Fibroblast of gingiva (primary cell): ENCODE results near the gene HSPB6.
A peak's percentile ranks its signal among the peaks of the same experiment; 100 is the strongest.
"Not testable (repeated sequence)": the region's sequence is repeated elsewhere in the genome, so short reads cannot be mapped to it uniquely, and the experiment has no call there.

Source experiments
- DNase-seq: peaks from one replicate; pipeline ENCODE4 v3.0.0-alpha.2; 2011; ENCODE audit warnings: low read depth

Gene HSPB6

DNA sequence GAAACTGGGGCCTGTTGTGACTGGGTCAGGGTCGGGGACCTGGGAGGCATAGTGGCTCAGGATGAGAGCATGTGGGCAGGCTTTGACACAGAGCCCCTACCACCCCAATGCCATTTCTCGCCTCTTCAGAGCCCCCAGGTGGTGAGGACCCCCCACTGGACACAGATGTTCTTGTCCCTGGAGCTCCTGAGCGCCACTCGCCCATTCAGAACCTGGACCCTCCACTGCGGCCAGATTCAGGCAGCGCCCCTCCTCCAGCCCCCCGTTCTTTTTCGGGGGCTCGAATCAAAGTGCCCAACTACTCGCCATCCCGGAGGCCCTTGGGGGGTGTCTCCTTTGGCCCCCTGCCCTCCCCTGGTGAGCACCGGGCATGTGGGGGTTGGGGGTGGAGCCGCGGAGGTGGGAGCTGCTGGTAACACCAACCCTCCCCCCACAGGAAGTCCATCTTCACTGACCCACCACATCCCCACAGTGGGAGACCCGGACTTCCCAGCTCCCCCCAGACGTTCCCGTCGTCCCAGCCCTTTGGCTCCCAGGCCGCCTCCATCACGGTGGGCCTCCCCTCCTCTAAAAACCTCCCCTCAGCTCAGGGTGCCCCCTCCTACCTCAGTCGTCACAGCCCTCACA lies 24.9 kb downstream of the HSPB6 start:
- no peak for DNase-seq

DNA sequence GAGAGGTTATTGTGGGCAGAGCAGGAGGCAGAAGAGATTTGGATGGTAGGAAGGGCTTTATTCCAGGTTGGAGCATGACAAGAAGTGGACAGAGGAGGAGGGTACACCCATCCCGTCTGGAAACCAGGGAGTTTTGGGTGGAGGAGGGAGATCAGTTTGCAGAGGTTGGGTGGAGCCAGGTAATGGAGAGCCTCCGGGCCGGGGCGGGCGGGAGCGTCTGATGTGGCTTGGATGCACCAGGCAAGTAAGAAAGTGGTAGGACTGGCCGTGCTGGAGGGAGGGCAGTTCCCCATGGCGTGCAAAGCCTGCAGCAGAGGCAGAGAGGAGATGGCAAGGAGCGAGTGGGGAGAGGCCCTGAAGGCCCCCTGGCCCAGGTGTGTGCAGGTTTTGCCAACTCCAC lies 25.5 kb downstream of the HSPB6 start:
- no peak for DNase-seq

DNA sequence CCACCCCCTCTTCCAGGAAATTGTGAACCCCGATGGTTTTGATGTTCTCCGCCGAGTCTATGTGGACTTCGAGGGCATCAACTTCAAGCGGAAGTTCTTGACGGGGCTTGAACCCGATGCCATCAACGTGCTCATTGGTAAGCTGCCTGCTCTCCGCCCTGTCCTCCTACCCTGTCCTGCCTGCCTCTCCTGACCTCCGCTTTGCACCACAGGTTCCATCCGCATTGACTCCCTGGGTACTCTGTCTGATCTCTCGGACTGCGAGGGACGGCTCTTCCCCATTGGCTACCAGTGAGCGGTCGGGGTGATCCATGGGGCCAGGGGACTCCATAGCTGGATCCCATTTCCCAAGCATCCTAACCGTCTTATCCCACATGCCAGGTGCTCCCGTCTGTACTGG lies 26.5 kb downstream of the HSPB6 start:
- no peak for DNase-seq

DNA sequence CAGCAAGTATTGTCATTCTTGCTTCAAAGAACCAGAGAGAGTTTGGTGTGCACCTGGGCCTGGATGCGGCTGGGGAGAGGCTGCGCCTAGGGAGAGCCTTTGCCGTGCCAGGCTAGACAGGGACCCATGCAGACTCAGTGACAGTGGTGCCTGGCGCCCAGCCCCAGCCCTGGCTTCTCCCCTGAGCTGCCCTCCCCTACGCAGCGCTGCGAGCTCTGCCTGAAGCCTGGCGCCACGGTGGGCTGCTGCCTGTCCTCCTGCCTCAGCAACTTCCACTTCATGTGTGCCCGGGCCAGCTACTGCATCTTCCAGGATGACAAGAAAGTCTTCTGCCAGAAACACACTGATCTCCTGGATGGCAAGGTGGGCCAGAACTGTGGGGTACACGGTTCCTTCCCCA lies 27.1 kb downstream of the HSPB6 start:
- DNase-seq: no peak

DNA sequence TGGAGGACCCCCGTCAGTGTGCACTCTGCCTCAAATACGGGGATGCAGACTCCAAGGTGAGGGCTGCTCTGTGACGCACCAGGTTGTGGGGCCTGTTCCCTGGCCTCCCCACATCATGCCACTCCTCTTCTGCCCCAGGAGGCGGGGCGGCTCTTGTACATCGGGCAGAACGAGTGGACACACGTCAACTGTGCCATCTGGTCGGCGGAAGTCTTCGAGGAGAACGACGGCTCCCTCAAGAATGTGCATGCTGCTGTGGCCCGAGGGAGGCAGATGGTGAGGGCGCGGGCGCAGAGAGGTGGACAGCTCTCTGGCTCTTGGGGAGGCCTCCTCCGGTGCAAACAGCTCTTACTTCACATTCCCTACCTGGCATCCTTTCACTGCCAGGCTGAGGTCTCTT lies 27.8 kb downstream of the HSPB6 start:
- DNase-seq: no peak

DNA sequence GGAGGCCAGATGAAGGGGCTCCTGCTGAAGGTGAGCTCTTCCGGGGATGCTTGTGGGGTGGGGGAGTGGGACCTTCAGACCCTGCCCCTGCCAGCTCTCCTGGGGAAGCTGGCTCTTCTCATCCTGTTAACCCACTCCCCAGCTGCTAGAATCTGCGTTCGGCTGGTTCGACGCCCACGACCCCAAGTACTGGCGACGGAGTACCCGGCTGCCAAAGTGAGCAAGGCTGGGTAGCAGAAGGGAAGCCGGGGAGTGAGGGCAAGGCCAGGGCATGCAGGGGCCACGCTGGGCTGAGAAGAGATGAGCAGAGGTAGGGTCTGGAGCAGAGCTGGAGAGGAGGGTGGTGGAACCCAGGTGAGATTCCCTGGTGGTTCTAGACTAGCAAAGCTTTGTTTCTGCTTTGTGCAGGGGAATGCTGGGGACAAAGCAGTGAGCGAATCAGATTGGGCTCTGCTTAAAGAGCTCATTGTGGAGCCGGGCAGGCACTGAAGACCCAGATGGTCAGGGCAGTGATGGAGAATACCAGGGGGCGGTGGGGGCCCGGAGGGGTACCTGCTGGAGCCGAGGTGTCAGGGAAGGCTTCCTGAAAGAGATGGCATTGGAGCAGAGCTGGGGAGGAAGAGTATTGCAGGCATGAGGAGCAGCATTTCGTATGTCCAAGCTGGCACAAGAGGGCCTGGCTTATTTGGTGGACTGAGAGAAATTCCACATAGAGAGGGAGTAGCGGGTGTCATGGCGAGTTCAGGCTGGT lies 28.7 kb downstream of the HSPB6 start:
- no peak for DNase-seq

DNA sequence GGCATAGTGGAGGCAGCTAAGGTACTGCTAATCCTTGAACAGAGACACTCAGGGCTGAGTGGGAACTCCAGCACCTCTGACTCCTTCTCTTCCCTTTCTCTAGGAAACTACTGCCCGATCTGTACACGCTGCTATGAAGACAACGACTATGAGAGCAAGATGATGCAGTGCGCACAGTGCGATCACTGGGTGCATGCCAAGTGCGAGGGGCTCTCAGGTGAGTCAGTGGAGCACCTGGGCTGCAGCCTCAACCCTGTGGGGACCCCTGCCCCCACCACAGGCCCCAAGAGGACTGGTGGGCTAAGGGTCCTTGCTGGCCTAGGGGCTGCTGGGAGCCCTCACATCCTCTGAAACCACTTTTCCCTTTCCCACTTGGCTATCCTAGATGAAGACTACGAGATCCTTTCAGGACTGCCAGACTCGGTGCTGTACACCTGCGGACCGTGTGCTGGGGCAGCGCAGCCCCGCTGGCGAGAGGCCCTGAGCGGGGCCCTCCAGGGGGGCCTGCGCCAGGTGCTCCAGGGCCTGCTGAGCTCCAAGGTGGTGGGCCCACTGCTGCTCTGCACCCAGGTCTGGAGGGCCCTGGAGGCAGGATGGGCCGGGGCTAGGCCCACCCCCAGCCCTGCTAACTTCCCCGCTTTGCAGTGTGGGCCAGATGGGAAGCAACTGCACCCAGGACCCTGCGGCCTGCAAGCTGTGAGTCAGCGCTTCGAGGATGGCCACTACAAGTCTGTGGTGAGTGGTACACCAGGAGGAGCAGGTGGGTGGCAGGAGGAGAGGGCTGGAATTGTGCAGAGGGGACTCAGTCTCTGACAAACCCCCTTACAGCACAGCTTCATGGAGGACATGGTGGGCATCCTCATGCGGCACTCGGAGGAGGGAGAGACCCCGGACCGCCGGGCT lies 29.5 kb downstream of the HSPB6 start:
- no peak for DNase-seq

DNA sequence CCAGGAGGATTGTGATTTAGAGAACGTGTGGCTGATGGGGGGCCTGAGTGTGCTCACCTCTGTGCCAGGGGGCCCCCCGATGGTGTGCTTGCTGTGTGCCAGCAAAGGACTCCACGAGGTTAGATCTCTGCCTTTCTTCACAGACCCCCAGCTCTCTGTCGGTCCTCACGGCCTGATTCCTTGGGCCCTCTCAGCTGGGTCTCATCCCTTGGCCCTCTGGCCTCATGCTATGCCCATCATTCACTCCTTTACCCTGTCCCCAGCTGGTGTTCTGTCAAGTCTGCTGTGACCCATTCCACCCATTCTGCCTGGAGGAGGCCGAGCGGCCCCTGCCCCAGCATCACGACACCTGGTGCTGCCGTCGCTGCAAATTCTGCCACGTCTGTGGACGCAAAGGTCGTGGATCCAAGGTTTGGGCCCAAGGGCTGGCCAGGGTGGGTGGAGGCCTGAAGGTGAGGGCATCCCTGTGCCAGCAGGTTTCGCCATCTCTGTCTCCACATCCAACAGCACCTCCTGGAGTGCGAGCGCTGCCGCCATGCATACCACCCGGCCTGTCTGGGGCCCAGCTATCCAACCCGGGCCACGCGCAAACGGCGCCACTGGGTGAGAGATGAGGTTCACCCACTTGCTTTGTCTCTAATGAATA lies 31.5 kb downstream of the HSPB6 start:
- no peak for DNase-seq

DNA sequence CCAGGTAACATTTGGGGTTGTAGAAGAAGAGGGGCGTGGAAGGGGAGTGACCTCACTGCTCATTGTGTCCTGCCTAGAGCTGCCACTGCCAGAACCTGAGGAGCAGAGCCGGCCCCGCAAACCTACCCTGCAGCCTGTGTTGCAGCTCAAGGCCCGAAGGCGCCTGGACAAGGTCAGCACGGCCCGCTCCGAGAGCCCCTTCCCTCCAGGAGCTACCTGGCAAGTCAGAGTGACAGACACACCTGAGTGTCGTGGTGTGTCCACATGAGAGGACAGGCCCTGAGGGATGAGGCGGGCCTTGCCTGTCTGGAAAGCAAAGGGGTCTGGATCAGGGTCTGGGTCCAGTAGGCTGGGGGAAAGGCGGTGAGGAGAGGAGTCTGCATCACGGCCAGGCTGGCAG lies 32.3 kb downstream of the HSPB6 start:
- DNase-seq: no peak

DNA sequence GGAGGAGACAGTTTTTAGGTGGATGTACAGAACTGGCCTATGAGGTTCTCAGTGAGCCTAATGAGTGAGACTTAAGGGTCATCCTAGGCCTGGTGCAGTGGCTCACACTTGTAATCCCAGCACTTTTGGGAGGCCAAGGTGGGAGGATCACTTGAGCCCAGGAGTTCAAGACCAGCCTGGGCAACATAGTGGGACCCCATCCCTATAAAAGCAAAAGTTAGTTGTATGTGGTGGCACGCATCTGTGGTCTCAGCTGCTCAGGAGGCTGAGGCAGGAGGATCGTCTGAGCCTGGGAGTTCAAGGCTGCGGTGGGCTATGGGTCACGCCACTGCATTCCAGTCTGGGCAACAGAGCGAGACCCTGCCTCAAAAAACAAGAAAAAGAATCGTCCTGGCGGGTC lies 32.7 kb downstream of the HSPB6 start:
- DNase-seq: not testable (repeated sequence)

DNA sequence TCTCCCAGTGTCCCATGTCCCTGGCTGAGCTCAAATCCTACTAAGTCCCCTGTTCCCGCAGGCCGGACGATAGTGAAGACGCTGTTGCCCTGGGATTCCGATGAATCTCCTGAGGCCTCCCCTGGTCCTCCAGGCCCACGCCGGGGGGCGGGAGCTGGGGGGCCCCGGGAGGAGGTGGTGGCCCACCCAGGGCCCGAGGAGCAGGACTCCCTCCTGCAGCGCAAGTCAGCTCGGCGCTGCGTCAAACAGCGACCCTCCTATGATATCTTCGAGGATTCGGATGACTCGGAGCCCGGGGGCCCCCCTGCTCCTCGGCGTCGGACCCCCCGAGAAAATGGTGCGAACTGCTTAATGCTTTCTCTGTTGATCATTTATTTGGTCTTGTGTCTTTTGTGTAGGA lies 33.2 kb downstream of the HSPB6 start:
- DNase-seq: no peak

DNA sequence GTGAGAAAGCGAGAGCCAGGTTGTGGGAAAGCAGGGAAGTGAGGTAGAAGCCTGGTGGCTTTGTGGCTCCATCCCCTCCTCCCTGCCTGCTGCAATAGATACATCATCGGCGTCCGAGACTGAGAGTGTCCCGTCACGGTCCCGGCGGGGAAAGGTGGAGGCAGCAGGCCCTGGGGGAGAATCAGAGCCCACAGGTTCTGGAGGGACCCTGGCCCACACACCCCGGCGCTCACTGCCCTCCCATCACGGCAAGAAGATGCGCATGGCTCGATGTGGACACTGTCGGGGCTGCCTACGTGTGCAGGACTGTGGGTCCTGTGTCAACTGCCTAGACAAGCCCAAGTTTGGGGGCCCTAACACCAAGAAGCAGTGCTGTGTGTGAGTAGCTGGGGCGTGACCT lies 33.9 kb downstream of the HSPB6 start:
- no peak for DNase-seq

DNA sequence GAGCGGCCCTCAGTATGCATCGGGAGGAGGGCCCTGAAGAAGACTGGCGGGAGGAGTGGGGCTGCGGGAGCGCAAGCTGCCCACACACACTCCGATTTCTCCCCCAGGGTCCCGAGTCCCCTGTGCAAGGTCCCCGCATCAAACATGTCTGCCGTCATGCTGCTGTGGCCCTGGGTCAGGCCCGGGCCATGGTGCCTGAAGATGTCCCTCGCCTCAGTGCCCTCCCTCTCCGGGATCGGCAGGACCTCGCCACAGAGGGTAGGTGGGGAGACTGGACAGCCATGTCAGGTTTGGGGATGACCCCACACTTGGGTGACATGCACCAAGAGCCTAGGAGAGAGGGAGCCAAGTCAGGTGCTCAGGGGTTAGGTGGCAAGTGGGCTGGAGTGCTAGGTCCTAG lies 34.4 kb downstream of the HSPB6 start:
- DNase-seq: no peak

DNA sequence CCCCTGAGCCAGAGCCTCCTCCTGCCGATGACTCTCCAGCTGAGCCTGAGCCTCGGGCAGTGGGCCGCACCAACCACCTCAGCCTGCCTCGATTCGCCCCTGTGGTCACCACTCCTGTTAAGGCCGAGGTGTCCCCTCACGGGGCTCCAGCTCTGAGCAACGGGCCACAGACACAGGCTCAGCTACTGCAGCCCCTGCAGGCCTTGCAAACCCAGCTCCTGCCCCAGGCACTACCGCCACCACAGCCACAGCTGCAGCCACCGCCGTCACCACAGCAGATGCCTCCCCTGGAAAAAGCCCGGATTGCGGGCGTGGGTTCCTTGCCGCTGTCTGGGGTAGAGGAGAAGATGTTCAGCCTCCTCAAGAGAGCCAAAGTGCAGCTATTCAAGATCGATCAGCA lies 35.5 kb downstream of the HSPB6 start:
- DNase-seq: no peak

DNA sequence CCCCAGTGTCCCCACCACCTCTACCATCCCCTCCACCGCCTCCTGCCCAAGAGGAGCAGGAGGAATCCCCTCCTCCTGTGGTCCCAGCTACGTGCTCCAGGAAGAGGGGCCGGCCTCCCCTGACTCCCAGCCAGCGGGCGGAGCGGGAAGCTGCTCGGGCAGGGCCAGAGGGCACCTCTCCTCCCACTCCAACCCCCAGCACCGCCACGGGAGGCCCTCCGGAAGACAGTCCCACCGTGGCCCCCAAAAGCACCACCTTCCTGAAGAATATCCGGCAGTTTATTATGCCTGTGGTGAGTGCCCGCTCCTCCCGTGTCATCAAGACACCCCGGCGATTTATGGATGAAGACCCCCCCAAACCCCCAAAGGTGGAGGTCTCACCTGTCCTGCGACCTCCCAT lies 36.2 kb downstream of the HSPB6 start:
- DNase-seq: no peak

DNA sequence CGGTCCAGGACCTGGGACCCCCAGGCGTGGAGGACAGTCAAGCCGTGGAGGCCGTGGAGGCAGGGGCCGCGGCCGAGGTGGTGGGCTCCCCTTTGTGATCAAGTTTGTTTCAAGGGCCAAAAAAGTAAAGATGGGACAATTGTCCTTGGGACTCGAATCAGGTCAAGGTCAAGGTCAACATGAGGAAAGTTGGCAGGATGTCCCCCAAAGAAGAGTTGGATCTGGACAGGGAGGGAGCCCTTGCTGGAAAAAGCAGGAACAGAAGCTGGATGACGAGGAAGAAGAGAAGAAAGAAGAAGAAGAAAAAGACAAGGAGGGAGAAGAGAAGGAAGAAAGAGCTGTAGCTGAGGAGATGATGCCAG lies 36.7 kb downstream of the HSPB6 start:
- no peak for DNase-seq

DNA sequence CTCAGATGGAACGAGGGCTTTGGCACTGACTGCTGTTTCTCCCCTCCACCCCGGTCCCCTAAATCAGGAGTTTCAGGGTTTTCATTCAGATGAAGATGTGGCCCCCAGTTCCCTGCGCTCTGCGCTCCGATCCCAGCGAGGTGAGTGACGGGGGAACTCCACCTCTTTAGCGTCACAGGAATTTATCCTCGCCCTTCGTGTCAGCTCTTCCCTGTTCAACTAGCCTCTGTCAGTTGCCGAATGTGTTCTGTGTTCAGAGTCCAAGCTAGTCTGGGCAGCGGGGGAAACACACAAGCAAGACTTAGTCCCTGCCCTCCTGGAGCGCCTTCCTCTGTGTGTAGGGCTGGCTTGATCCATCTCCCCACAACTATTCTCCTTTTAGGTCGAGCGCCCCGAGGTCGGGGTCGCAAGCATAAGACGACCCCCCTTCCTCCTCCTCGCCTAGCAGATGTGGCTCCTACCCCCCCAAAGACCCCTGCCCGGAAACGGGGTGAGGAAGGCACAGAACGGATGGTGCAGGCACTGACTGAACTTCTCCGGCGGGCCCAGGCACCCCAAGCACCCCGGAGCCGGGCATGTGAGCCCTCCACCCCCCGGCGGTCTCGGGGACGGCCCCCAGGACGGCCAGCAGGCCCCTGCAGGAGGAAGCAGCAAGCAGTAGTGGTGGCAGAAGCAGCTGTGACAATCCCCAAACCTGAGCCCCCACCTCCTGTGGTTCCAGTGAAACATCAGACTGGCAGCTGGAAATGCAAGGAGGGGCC lies 37.2 kb downstream of the HSPB6 start:
- DNase-seq: no peak

DNA sequence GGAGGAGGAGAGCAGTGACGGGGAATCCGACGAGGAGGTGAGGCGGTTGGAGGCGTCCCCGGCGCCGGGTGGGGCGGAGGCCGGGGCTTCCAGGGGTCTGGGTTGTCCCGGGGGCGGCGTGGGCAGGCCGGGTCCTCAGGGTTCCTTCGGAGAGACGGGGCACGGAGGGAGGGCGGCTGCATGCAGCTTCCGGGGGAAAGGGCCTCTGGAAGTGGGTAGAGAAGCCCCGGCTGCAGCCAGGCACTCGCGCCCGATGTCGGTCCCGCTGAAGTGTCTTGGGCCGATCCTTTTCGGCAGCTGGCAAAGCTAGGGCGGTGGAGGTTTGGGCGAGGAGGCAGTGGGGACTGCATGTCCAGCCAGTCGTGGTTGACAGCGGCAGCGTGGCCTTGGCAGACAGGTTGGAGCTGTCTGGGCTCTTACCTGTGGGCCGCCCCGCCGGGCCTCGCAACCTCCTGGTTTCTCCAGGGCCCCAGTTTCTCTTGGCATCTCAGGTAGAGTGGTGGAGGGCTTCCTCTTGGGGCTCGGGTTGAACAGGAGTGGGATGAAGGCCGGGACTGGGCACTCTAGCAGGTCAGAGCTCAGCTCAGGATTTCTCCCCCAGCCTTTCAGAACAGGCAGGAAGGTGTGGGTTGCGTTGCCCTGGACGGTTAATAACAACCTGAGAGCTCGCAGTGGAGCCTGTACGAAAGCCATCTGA lies 38.3 kb downstream of the HSPB6 start:
- DNase-seq: no peak

DNA sequence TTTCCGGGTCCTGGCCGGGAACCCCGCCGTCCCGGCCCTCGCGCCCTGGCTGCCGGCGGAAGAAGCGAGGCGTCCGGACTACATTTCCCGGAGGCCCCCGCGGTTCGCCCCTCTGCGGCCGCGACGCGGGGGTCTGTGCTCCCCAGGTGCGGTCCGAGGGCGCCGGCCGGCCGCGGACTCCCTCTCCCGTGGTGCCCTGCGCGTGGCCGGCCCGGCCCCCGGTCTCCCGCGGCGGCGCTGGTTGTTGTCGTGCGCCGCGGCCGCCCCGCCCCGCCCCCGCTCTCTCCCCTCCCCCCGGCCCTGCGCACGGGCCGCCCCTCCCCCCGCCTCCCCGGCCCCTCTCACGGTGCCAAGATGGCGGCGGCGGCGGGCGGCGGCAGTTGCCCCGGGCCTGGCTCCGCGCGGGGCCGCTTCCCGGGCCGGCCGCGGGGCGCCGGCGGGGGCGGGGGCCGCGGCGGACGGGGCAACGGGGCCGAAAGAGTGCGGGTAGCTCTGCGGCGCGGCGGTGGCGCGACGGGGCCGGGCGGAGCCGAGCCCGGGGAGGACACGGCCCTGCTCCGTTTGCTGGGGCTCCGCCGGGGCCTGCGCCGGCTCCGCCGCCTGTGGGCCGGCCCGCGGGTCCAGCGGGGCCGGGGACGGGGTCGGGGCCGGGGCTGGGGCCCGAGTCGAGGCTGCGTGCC lies 39.0 kb downstream of the HSPB6 start, which contains the start of gene KMT2B:
Gene KMT2B (plus strand): TSS at position 339 of the 680 bp plus-strand sequence. CDS start 16 bp downstream, at position 355.
- peak; percentile 94 for DNase-seq
